Left ventricle myocardium inferior (tissue), 1 donor: ENCODE measurements around the gene ELOVL6. TPM values are rescaled to one million over a fixed set of nuclear protein-coding genes. Genes with fewer than 3 reads are reported as not detected.
"Not testable (repeated sequence)": the region's sequence is repeated elsewhere in the genome, so short reads cannot be mapped to it uniquely, and the experiment has no call there.

Experiments used
- DNase-seq: peaks from one replicate; pipeline ENCODE4 v3.0.0-alpha.2; 2020
- H3K27ac ChIP-seq: fragments of 200-600 bp; replicated peaks from 2 replicates; pipeline ENCODE4 v1.8.0; 2021
- H3K27me3 ChIP-seq: fragments of 200-600 bp; 2 replicates; pipeline ENCODE4 v1.8.0; 2021; ENCODE audit warnings: low read depth
- H3K36me3 ChIP-seq: fragments of 200-600 bp; 2 replicates; pipeline ENCODE4 v1.8.0; 2021
- H3K4me1 ChIP-seq: fragments of 200-600 bp; 2 replicates; pipeline ENCODE4 v1.8.0; 2021
- H3K4me3 ChIP-seq: fragments of 200-600 bp; 2 replicates; pipeline ENCODE4 v1.8.0; 2021; ENCODE audit warnings: mild to moderate bottlenecking, moderate library complexity
- H3K9me3 ChIP-seq: fragments of 200-600 bp; replicated peaks from 2 replicates; pipeline ENCODE4 v1.8.0; 2021
- intact Hi-C: fragments of 100-400 bp; cut with micrococcal nuclease; formaldehyde crosslinking; loops from one replicate; pipeline ENCODE4 v1.11.0; 2022
- total RNA-seq: library from RNA; stranded (reverse); fragmentation: NEBNext Ultra II Directional; extraction: Animal tissue kit (Norgen Biotek cat#: 25700); gene quantifications from one replicate; pipeline ENCODE4 v1.2.1, GENCODE V29; 2021
- TF ChIP-seq, protein P1 (sequence below): fragments of 200-600 bp; IDR thresholded peaks from 2 replicates; pipeline ENCODE4 v1.8.0; 2021; ENCODE audit warnings: antibody characterized with exemption, mild to moderate bottlenecking, borderline replicate concordance
- donor health status: DM: no; HTN: yes; CAD: no; lungs with severe emphysema.

Gene ELOVL6
- total RNA-seq, 1 donor from 2014 or later, result 2.6 TPM

DNA sequence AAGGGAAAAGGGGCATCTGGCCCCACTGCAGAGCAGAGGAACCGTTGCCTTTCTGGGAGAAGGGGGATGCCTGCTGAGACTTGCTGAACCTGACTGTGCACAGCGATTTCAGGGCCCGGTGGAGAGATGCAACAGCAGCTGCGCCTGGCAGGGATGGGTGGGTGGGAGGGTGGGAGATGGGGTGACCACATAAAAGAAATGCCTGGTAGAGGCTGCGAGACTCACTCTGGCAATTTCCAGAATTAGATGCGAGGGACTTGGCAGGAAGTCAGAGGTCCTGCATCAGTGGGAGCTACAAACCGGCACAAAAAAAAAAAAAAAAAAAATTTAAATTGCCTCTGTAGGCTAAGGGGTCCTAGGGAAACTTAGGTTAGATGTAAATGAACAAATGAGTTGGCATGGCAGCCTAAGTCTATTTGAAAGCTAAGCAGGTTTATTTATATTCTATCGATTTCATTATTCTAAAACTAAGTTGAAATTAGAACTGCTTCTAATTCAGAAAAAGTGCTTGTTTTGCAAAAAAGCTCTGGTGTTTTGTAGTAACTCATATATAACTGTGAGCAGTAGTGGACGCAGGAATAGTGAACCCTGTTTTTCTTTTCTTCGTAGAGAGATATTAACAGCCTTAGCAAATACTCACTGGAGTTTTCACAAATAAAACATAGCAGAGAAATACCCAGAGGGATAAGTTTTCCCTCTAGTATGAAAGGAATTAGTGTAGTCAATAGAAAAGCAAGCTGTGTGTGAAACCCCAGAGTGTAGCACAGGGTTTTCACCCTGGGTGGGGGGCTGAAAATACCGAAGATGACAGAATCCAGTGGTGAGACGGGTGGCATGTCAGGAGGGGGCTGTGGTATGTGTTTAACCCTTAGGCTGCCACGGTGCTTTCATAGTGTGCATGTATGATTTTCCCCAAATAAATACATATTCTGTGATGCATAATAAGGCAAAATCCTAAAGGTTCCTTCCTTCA lies 155.6 kb downstream of the ELOVL6 start:
- Histone ChIP-seq H3K4me1 (no peaks in the 10 kb centered on the region), H3K9me3 (no peaks in the 10 kb centered on the region), H3K4me3 (no peak overlapping the region), H3K36me3 (no peaks in the 10 kb centered on the region), H3K27ac (no peak overlapping the region), H3K27me3 (peaks cover 56% of the 10 kb centered on the region)
- DNase-seq, result no peak
- TF ChIP-seq, protein P1, sequence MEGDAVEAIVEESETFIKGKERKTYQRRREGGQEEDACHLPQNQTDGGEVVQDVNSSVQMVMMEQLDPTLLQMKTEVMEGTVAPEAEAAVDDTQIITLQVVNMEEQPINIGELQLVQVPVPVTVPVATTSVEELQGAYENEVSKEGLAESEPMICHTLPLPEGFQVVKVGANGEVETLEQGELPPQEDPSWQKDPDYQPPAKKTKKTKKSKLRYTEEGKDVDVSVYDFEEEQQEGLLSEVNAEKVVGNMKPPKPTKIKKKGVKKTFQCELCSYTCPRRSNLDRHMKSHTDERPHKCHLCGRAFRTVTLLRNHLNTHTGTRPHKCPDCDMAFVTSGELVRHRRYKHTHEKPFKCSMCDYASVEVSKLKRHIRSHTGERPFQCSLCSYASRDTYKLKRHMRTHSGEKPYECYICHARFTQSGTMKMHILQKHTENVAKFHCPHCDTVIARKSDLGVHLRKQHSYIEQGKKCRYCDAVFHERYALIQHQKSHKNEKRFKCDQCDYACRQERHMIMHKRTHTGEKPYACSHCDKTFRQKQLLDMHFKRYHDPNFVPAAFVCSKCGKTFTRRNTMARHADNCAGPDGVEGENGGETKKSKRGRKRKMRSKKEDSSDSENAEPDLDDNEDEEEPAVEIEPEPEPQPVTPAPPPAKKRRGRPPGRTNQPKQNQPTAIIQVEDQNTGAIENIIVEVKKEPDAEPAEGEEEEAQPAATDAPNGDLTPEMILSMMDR, result no peak
- intact Hi-C loops, result no loop called here

DNA sequence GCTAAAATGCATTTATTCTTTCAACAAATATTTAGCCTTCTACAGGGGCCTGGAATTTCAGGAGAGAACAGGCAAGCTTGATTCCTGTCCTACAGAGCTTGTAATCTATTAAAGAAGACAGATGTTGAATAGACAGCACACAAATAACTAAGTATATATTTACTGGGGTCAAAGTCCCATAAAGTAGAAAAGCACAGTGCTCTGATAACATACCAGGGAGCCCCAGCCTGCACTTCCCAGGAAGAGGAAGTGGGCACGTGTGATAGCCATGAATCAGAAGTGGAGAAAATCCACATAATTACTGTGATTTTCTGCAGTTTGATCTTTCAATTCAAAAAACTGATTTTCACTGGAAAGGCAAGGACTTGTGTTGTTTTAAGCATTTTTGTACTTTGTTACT lies 156.7 kb downstream of the ELOVL6 start:
- TF ChIP-seq, protein P1, result no peak
- H3K4me1 ChIP-seq, result no peaks in the 10 kb centered on the region
- H3K9me3 ChIP-seq, result no peaks in the 10 kb centered on the region
- H3K36me3 ChIP-seq, result no peaks in the 10 kb centered on the region
- intact Hi-C loops, result no loop called here
- H3K4me3 ChIP-seq, result no peak overlapping the region
- DNase-seq, result no peak
- H3K27ac ChIP-seq, result no peak overlapping the region
- peaks cover 66% of the 10 kb centered on the region for H3K27me3 ChIP-seq

GRCh38 chr4:110039164-110039563 lies 159.3 kb downstream of the ELOVL6 start:
- intact Hi-C loops, H3K36me3 ChIP-seq, H3K9me3 ChIP-seq, H3K27ac ChIP-seq, DNase-seq, H3K4me3 ChIP-seq, H3K4me1 ChIP-seq: not testable (repeated sequence)
- H3K27me3 ChIP-seq, result peaks cover 66% of the 10 kb centered on the region

- H3K36me3 ChIP-seq, result no peaks in the 10 kb centered on the region
- H3K4me1 ChIP-seq, result no peaks in the 10 kb centered on the region
- no peak for DNase-seq
- TF ChIP-seq, protein P1, result no peak
- no peaks in the 10 kb centered on the region for H3K9me3 ChIP-seq
- H3K27me3 ChIP-seq, result peaks cover 52% of the 10 kb centered on the region
- H3K4me3 ChIP-seq, result no peak overlapping the region
- intact Hi-C loops, result no loop called here
- no peak overlapping the region for H3K27ac ChIP-seq
These were observed 164.4 kb downstream of the ELOVL6 start for GRCh38 chr4:110034026-110034393.

- TF ChIP-seq, protein P1, result no peak
- no peak for DNase-seq
- Histone ChIP-seq H3K27ac (no peak overlapping the region), H3K27me3 (peaks cover 46% of the 10 kb centered on the region), H3K4me1 (no peaks in the 10 kb centered on the region), H3K9me3 (no peaks in the 10 kb centered on the region), H3K4me3 (no peak overlapping the region), H3K36me3 (no peaks in the 10 kb centered on the region)
- intact Hi-C loops, result no loop called here
These were observed 164.9 kb downstream of the ELOVL6 start for GRCh38 chr4:110033355-110034025.

DNA sequence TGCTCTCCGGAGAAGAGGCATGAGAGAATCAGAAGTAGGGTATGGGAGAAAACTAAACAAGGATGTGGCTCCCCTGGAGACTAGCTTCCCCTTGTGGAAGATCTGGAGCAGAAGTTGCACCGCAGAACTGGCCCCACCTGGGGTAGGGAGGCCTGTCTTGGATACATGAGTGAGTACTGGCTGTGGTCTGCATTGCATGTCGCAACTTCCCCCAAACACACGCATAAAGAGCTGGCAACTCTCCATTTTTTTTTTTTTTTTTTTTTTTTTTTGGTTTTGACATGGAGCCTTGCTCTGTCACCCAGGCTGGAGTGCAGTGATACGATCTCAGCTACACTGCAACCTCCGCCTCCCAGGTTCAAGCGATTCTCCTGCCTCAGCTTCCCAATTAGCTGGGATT lies 165.8 kb downstream of the ELOVL6 start:
- DNase-seq, result no peak
- Histone ChIP-seq H3K36me3 (no peaks in the 10 kb centered on the region), H3K9me3 (no peaks in the 10 kb centered on the region), H3K4me3 (no peak overlapping the region), H3K27me3 (peaks cover 41% of the 10 kb centered on the region), H3K4me1 (no peaks in the 10 kb centered on the region), H3K27ac (no peak overlapping the region)
- TF ChIP-seq, protein P1, result no peak
- intact Hi-C loops, result no loop called here
